H9 (cell line): ENCODE measurements around the gene CEACAM16. TPM values are rescaled to one million over a fixed set of nuclear protein-coding genes. Genes with fewer than 3 reads are reported as not detected.

Experiments used
- DNase-seq: peaks from one replicate; pipeline ENCODE4 v3.0.0-alpha.2; 2017
- H2AFZ ChIP-seq: one replicate; pipeline ENCODE4 v1.6.1; 2013; ENCODE audit warnings: mild to moderate bottlenecking, low read length, control low read depth, moderate library complexity
- H2AK5ac ChIP-seq: 2 replicates; pipeline ENCODE4 v1.6.1; 2013; ENCODE audit warnings: low read length, control low read depth, mixed read lengths; ENCODE audit not compliant: insufficient read length
- H2BK120ac ChIP-seq: one replicate; pipeline ENCODE4 v1.6.1; 2013; ENCODE audit warnings: low read depth, mild to moderate bottlenecking, low read length, control low read depth, inconsistent platforms; ENCODE audit not compliant: poor library complexity, severe bottlenecking
- H2BK12ac ChIP-seq: 2 replicates; pipeline ENCODE4 v1.6.1; 2013; ENCODE audit warnings: low read length, control low read depth, mixed read lengths, low read depth; ENCODE audit not compliant: insufficient read length
- H2BK15ac ChIP-seq: 2 replicates; pipeline ENCODE4 v1.6.1; 2013; ENCODE audit warnings: low read depth, low read length, control low read depth
- H2BK20ac ChIP-seq: one replicate; pipeline ENCODE4 v1.6.1; 2013; ENCODE audit warnings: low read depth, mild to moderate bottlenecking, low read length, control low read depth, inconsistent platforms; ENCODE audit not compliant: poor library complexity, severe bottlenecking
- H2BK5ac ChIP-seq: 2 replicates; pipeline ENCODE4 v1.6.1; 2013; ENCODE audit warnings: low read length, control low read depth, mixed read lengths; ENCODE audit not compliant: insufficient read length
- H3K14ac ChIP-seq: 2 replicates; pipeline ENCODE4 v1.6.1; 2013; ENCODE audit warnings: low read length, control low read depth; ENCODE audit not compliant: insufficient read depth
- H3K18ac ChIP-seq: 2 replicates; pipeline ENCODE4 v1.6.1; 2013; ENCODE audit warnings: low read depth, mild to moderate bottlenecking, mixed read lengths, low read length, control low read depth; ENCODE audit not compliant: insufficient read length
- H3K23ac ChIP-seq: 2 replicates; pipeline ENCODE4 v1.6.1; 2013; ENCODE audit warnings: low read length, control low read depth, mixed read lengths, low read depth; ENCODE audit not compliant: insufficient read length
- H3K23me2 ChIP-seq: 2 replicates; pipeline ENCODE4 v1.6.1; 2013; ENCODE audit warnings: low read depth, mild to moderate bottlenecking, mixed read lengths, low read length, control low read depth; ENCODE audit not compliant: insufficient read length, poor library complexity, severe bottlenecking
- H3K27ac ChIP-seq: 2 replicates; pipeline ENCODE4 v1.5.1; 2013; ENCODE audit warnings: low read length, control low read depth, mixed read lengths, low read depth; ENCODE audit not compliant: insufficient read length
- H3K27me3 ChIP-seq: 2 replicates; pipeline ENCODE4 v1.6.1; 2013; ENCODE audit warnings: low read length, control low read depth, inconsistent platforms; ENCODE audit not compliant: insufficient read depth
- H3K4ac ChIP-seq: 2 replicates; pipeline ENCODE4 v1.6.1; 2013; ENCODE audit warnings: low read depth, mild to moderate bottlenecking, control low read depth, inconsistent platforms, low read length, moderate library complexity
- H3K4me1 ChIP-seq: 2 replicates; pipeline ENCODE4 v1.6.1; 2013; ENCODE audit warnings: low read length, control low read depth, inconsistent platforms; ENCODE audit not compliant: insufficient read depth
- H3K4me2 ChIP-seq: 2 replicates; pipeline ENCODE4 v1.6.1; 2013; ENCODE audit warnings: low read length, control low read depth, mixed read lengths; ENCODE audit not compliant: insufficient read length, insufficient read depth
- H3K56ac ChIP-seq: 2 replicates; pipeline ENCODE4 v1.6.1; 2013; ENCODE audit warnings: low read depth, mild to moderate bottlenecking, mixed read lengths, low read length, control low read depth; ENCODE audit not compliant: insufficient read length
- H3K79me1 ChIP-seq: 2 replicates; pipeline ENCODE4 v1.6.1; 2013; ENCODE audit warnings: low read depth, mild to moderate bottlenecking, moderate library complexity, low read length, control low read depth, inconsistent platforms; ENCODE audit not compliant: insufficient read depth, poor library complexity, severe bottlenecking
- H3K79me2 ChIP-seq: 2 replicates; pipeline ENCODE4 v1.6.1; 2013; ENCODE audit warnings: low read length, control low read depth, inconsistent platforms; ENCODE audit not compliant: insufficient read depth
- H3K9ac ChIP-seq: 2 replicates; pipeline ENCODE4 v1.6.1; 2013; ENCODE audit warnings: low read length, control low read depth, mixed read lengths; ENCODE audit not compliant: insufficient read length; ENCODE audit errors: extremely low read depth
- H3K9me3 ChIP-seq: one replicate; pipeline ENCODE4 v1.6.1; 2013; ENCODE audit warnings: low read depth, low read length, inconsistent platforms; ENCODE audit not compliant: control insufficient read depth
- H3T11ph ChIP-seq: one replicate; pipeline ENCODE4 v1.6.1; 2013; ENCODE audit warnings: mild to moderate bottlenecking, low read length, control low read depth, inconsistent platforms
- H4K20me1 ChIP-seq: one replicate; pipeline ENCODE4 v1.6.1; 2013; ENCODE audit not compliant: control insufficient read depth, insufficient read length, insufficient read depth
- H4K5ac ChIP-seq: 2 replicates; pipeline ENCODE4 v1.6.1; 2013; ENCODE audit warnings: low read depth, mild to moderate bottlenecking, mixed read lengths, low read length, control low read depth; ENCODE audit not compliant: insufficient read length
- H4K8ac ChIP-seq: replicated peaks from 2 replicates; pipeline ENCODE4 v1.6.1; 2013; ENCODE audit warnings: low read length, control low read depth, mixed read lengths, low read depth; ENCODE audit not compliant: insufficient read length
- H4K91ac ChIP-seq: 2 replicates; pipeline ENCODE4 v1.6.1; 2013; ENCODE audit warnings: low read depth, mild to moderate bottlenecking, moderate library complexity, mixed read lengths, low read length, control low read depth; ENCODE audit not compliant: insufficient read length
- H3K27ac Mint-ChIP-seq, 3 experiments: 2 replicates in 2 of 3; 3 replicates in 1 of 3; pipeline ENCODE4 v1.8.0; 2020 to 2021; ENCODE audit warnings: mixed read lengths in 3 of 3, mild to moderate bottlenecking in 1 of 3, moderate library complexity in 1 of 3
- H3K27me3 Mint-ChIP-seq: 2 replicates; pipeline ENCODE4 v1.8.0; 2021; ENCODE audit warnings: low read depth, mild to moderate bottlenecking, moderate library complexity, mixed read lengths
- H3K36me3 Mint-ChIP-seq, 3 experiments: 2 replicates in 2 of 3; 3 replicates in 1 of 3; pipeline ENCODE4 v1.8.0; 2020 to 2021; ENCODE audit warnings: low read depth in 3 of 3, mixed read lengths in 3 of 3; ENCODE audit not compliant: insufficient read depth in 1 of 3
- H3K4me1 Mint-ChIP-seq, 2 experiments: 2 replicates each; pipeline ENCODE4 v1.8.0; 2020; ENCODE audit warnings: mixed read lengths in 2 of 2
- H3K4me3 Mint-ChIP-seq, 2 experiments: 2 replicates in 1 of 2; 3 replicates in 1 of 2; pipeline ENCODE4 v1.8.0; 2020 to 2021; ENCODE audit warnings: mild to moderate bottlenecking in 2 of 2, mixed read lengths in 2 of 2, moderate library complexity in 1 of 2
- H3K9me3 Mint-ChIP-seq, 2 experiments: 2 replicates in 1 of 2; 3 replicates in 1 of 2; pipeline ENCODE4 v1.8.0; 2020; ENCODE audit warnings: mild to moderate bottlenecking in 2 of 2, mixed read lengths in 2 of 2, moderate library complexity in 1 of 2
- WGBS: extraction: QIAGEN DNeasy Blood & Tissue Kit; methylation state at CpG from one replicate; pipeline ENCODE4 v1.1.7; 2013; ENCODE audit warnings: missing lambda C conversion rate, low lambda C conversion rate, mixed read lengths; ENCODE audit not compliant: insufficient read length; ENCODE audit errors: extremely low coverage; 5-methylcytosine and 5-hydroxymethylcytosine counted together
- total RNA-seq: library from RNA; stranded (reverse); gene quantifications from 2 replicates; pipeline ENCODE4 v1.2.1, GENCODE V29; 2021
- TF ChIP-seq, protein P1 (sequence below): fragments of 200-600 bp; sonication (generic); conservative IDR thresholded peaks from 3 replicates; pipeline ENCODE4 v1.8.0; 2021; ENCODE audit warnings: antibody characterized with exemption, mild to moderate bottlenecking

The CEACAM16 gene
- total RNA-seq, 1 experiment from 2014 or later, result not detected

DNA sequence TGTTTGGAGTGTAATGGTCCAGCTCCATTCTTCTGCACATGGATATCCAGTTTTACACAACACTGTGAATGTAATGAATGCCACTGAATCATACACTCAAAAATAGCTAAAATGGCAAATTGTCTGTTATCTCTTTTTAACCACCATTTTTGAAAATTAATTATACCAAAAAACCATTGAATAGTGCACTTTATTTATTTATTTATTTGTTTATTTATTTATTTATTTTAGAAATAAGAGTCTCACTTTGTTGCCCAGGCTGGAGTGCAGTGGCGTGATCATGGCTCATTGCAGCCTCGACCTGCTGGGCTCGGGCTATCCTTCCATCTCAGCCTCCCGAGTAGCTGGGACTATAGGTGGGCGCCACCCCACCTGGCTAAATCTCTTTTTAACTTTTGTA is 35.0 kb upstream of the CEACAM16 start:
- no peak overlapping the region for H2BK12ac ChIP-seq
- Mint-ChIP-seq H3K27ac (no peak overlapping the region), H3K4me1 (peaks cover 10 to 12% of the 10 kb centered on the region in 2 experiments), H3K36me3 (peaks cover 11 to 36% (median 24%) of the 10 kb centered on the region in 3 experiments; a peak in 6 of 7 replicates), H3K4me3 (no peak overlapping the region), H3K9me3 (no peaks in the 10 kb centered on the region), H3K27me3 (no peaks in the 10 kb centered on the region; the same call in none of the 2 replicates)
- no peak overlapping the region for H4K8ac ChIP-seq
- no peak overlapping the region for H3K27ac ChIP-seq
- no peaks in the 10 kb centered on the region for H4K20me1 ChIP-seq
- H3K9ac ChIP-seq, result no peak overlapping the region
- H3K14ac ChIP-seq, result no peak overlapping the region
- H2BK15ac ChIP-seq, result no peak overlapping the region
- H3K9me3 ChIP-seq, result no peaks in the 10 kb centered on the region
- H3K23me2 ChIP-seq, result no peaks in the 10 kb centered on the region
- no peak overlapping the region for H3T11ph ChIP-seq
- no peak overlapping the region for H3K4ac ChIP-seq
- no peak overlapping the region for H4K5ac ChIP-seq
- H2BK5ac ChIP-seq, result no peak overlapping the region
- H3K56ac ChIP-seq, result no peak overlapping the region
- H2BK120ac ChIP-seq, result no peak overlapping the region
- DNase-seq, result no peak
- no peak overlapping the region for H3K23ac ChIP-seq
- H4K91ac ChIP-seq, result no peak overlapping the region
- H3K18ac ChIP-seq, result no peak overlapping the region
- no peak overlapping the region for H2BK20ac ChIP-seq
- no peaks in the 10 kb centered on the region for H3K4me1 ChIP-seq
- TF ChIP-seq, protein P1, sequence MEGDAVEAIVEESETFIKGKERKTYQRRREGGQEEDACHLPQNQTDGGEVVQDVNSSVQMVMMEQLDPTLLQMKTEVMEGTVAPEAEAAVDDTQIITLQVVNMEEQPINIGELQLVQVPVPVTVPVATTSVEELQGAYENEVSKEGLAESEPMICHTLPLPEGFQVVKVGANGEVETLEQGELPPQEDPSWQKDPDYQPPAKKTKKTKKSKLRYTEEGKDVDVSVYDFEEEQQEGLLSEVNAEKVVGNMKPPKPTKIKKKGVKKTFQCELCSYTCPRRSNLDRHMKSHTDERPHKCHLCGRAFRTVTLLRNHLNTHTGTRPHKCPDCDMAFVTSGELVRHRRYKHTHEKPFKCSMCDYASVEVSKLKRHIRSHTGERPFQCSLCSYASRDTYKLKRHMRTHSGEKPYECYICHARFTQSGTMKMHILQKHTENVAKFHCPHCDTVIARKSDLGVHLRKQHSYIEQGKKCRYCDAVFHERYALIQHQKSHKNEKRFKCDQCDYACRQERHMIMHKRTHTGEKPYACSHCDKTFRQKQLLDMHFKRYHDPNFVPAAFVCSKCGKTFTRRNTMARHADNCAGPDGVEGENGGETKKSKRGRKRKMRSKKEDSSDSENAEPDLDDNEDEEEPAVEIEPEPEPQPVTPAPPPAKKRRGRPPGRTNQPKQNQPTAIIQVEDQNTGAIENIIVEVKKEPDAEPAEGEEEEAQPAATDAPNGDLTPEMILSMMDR, result no peak
- H3K79me1 ChIP-seq, result no peaks in the 10 kb centered on the region
- H3K27me3 ChIP-seq, result no peaks in the 10 kb centered on the region
- WGBS, result no CpG with 5 or more reads among the region's 5 CpGs
- no peak overlapping the region for H3K4me2 ChIP-seq
- no peak overlapping the region for H2AK5ac ChIP-seq
- no peaks in the 10 kb centered on the region for H3K79me2 ChIP-seq
- H2AFZ ChIP-seq, result no peak overlapping the region
